IMR-90 (cell line): ENCODE measurements around the gene KCTD2.

Source experiments
- BHLHE40 ChIP-seq: fragments of 150-350 bp; IDR thresholded peaks from 2 replicates; pipeline ENCODE4 v1.6.1; 2016; ENCODE audit warnings: mild to moderate bottlenecking, low read depth, low read length
- CEBPB ChIP-seq: IDR thresholded peaks from 2 replicates; pipeline ENCODE4 v1.6.1; 2012; ENCODE audit warnings: low read depth, low read length, improper control_type of control experiment
- CHD1 ChIP-seq: IDR thresholded peaks from 2 replicates; pipeline ENCODE4 v1.6.1; 2012; ENCODE audit warnings: low read depth, low read length, improper control_type of control experiment
- MAFK ChIP-seq: IDR thresholded peaks from 2 replicates; pipeline ENCODE4 v1.6.1; 2012; ENCODE audit warnings: low read depth, low read length, improper control_type of control experiment
- MXI1 ChIP-seq: IDR thresholded peaks from 2 replicates; pipeline ENCODE4 v1.6.1; 2012; ENCODE audit warnings: low read depth, mild to moderate bottlenecking, low read length, moderate library complexity, borderline replicate concordance
- NFE2L2 ChIP-seq: fragments of 150-350 bp; IDR thresholded peaks from 2 replicates; pipeline ENCODE4 v1.6.1; 2016; ENCODE audit warnings: low read depth, mild to moderate bottlenecking, low read length
- POLR2A ChIP-seq: IDR thresholded peaks from 2 replicates; pipeline ENCODE4 v1.6.1; 2012; ENCODE audit warnings: mild to moderate bottlenecking, low read depth, low read length
- RAD21 ChIP-seq: IDR thresholded peaks from 2 replicates; pipeline ENCODE4 v1.6.1; 2012; ENCODE audit warnings: low read length, improper control_type of control experiment
- RCOR1 ChIP-seq: IDR thresholded peaks from 2 replicates; pipeline ENCODE4 v1.6.1; 2012; ENCODE audit warnings: mild to moderate bottlenecking, low read length, improper control_type of control experiment; ENCODE audit not compliant: insufficient replicate concordance
- RFX5 ChIP-seq: IDR thresholded peaks from 2 replicates; pipeline ENCODE4 v1.8.0; 2012; ENCODE audit warnings: low read depth, mild to moderate bottlenecking, low read length, moderate library complexity
- SMC3 ChIP-seq: fragments of 150-350 bp; IDR thresholded peaks from 2 replicates; pipeline ENCODE4 v1.6.1; 2016; ENCODE audit warnings: low read depth, mild to moderate bottlenecking, antibody characterized with exemption, low read length, moderate library complexity
- USF2 ChIP-seq: fragments of 150-350 bp; IDR thresholded peaks from 2 replicates; pipeline ENCODE4 v1.6.1; 2017; ENCODE audit warnings: mild to moderate bottlenecking, antibody characterized with exemption, low read length, low read depth
- TF ChIP-seq, protein P1 (sequence below): conservative IDR thresholded peaks from 2 replicates; pipeline ENCODE4 v1.5.1; 2012; ENCODE audit warnings: mild to moderate bottlenecking, low read depth, low read length, improper control_type of control experiment
- TF ChIP-seq, protein P2 (sequence below): fragments of 150-350 bp; IDR thresholded peaks from 2 replicates; pipeline ENCODE4 v1.6.1; 2016; ENCODE audit warnings: low read depth, mild to moderate bottlenecking, low read length, moderate library complexity, borderline replicate concordance

DNA sequence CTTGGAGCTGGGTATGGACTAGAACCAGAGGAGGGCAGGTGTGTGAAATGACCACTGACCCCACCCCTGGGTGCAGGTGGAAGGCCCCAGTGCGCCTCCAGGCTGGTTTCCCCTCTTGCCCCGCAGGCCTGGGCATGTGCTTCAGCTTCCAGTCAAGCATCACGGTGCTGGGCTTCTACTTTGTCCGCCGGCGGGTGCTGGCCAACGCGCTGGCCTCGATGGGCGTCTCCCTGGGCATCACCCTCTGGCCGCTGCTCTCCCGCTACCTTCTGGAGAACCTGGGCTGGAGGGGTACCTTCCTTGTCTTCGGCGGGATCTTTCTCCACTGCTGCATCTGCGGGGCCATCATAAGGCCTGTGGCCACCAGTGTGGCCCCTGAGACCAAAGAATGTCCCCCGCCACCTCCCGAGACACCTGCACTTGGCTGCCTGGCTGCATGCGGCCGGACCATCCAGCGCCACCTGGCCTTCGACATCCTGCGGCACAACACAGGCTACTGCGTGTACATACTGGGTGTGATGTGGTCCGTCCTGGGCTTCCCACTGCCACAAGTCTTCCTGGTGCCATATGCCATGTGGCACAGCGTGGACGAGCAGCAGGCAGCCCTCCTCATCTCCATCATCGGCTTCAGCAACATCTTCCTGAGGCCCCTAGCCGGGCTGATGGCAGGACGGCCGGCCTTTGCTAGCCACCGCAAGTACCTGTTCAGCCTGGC, 53.0 kb downstream of the KCTD2 start:
- TF ChIP-seq MXI1 (no peak), RCOR1 (no peak), RFX5 (no peak), POLR2A (no peak), NFE2L2 (no peak), SMC3 (no peak), MAFK (no peak), USF2 (no peak), CEBPB (no peak), BHLHE40 (no peak), RAD21 (no peak), CHD1 (no peak)
- TF ChIP-seq, protein P1, sequence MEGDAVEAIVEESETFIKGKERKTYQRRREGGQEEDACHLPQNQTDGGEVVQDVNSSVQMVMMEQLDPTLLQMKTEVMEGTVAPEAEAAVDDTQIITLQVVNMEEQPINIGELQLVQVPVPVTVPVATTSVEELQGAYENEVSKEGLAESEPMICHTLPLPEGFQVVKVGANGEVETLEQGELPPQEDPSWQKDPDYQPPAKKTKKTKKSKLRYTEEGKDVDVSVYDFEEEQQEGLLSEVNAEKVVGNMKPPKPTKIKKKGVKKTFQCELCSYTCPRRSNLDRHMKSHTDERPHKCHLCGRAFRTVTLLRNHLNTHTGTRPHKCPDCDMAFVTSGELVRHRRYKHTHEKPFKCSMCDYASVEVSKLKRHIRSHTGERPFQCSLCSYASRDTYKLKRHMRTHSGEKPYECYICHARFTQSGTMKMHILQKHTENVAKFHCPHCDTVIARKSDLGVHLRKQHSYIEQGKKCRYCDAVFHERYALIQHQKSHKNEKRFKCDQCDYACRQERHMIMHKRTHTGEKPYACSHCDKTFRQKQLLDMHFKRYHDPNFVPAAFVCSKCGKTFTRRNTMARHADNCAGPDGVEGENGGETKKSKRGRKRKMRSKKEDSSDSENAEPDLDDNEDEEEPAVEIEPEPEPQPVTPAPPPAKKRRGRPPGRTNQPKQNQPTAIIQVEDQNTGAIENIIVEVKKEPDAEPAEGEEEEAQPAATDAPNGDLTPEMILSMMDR, result no peak
- TF ChIP-seq, protein P2, sequence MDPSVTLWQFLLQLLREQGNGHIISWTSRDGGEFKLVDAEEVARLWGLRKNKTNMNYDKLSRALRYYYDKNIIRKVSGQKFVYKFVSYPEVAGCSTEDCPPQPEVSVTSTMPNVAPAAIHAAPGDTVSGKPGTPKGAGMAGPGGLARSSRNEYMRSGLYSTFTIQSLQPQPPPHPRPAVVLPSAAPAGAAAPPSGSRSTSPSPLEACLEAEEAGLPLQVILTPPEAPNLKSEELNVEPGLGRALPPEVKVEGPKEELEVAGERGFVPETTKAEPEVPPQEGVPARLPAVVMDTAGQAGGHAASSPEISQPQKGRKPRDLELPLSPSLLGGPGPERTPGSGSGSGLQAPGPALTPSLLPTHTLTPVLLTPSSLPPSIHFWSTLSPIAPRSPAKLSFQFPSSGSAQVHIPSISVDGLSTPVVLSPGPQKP, result no peak
